Skin of body (tissue), 2 donors: Measurements from ENCODE around the gene PACSIN1. TPM values are rescaled to one million over a fixed set of nuclear protein-coding genes. Genes with fewer than 3 reads are reported as not detected.

Experiments
- DNase-seq: peaks from one replicate; lab custom pipeline; 2025; lab: John Stamatoyannopoulos, UW
- total RNA-seq: library from RNA; depleted of rRNA; stranded (reverse); fragments of >200 nt; gene quantifications from one replicate; pipeline ENCODE4 v1.2.3, GENCODE V29; 2014

The PACSIN1 gene
- total RNA-seq, 1 donor from 2014 or later = not detected

- DNase-seq = no peak
These were observed 77.5 kb downstream of the PACSIN1 start for GRCh38 chr6:34543421-34543820.

GRCh38 chr6:34544052-34544604, 78.3 kb downstream of the PACSIN1 start:
- DNase-seq = no peak

GRCh38 chr6:34544776-34545471, 79.0 kb downstream of the PACSIN1 start:
- no peak for DNase-seq

GRCh38 chr6:34546551-34547321, 80.9 kb downstream of the PACSIN1 start:
- DNase-seq = no peak

- DNase-seq = no peak
These were observed 82.1 kb downstream of the PACSIN1 start for GRCh38 chr6:34547701-34548644.

- DNase-seq = no peak
These were observed 83.3 kb downstream of the PACSIN1 start for GRCh38 chr6:34549026-34549803.

- DNase-seq = no peak
These were observed 83.9 kb downstream of the PACSIN1 start for GRCh38 chr6:34549804-34550202.

GRCh38 chr6:34551720-34552119, 85.8 kb downstream of the PACSIN1 start:
- DNase-seq = no peak

- no peak for DNase-seq
These were observed 86.7 kb downstream of the PACSIN1 start for GRCh38 chr6:34552620-34553019.

GRCh38 chr6:34553146-34553545, 87.3 kb downstream of the PACSIN1 start:
- DNase-seq = no peak

- DNase-seq = no peak
These were observed 87.9 kb downstream of the PACSIN1 start for GRCh38 chr6:34553750-34554149.

GRCh38 chr6:34554291-34555006, 88.6 kb downstream of the PACSIN1 start:
- DNase-seq = no peak

- no peak for DNase-seq
These were observed 89.1 kb downstream of the PACSIN1 start for GRCh38 chr6:34555007-34555322.

- DNase-seq = no peak
These were observed 89.5 kb downstream of the PACSIN1 start for GRCh38 chr6:34555328-34555727.

GRCh38 chr6:34556031-34556471, 90.2 kb downstream of the PACSIN1 start, which contains the start of gene SPDEF:
Gene SPDEF, minus strand, starts transcription at chr6:34556329. Its CDS starts 11,874 bp downstream, at chr6:34544455.
- DNase-seq = no peak

- DNase-seq = no peak
These were observed 90.6 kb downstream of the PACSIN1 start for GRCh38 chr6:34556493-34556892.

GRCh38 chr6:34557228-34557627, 91.4 kb downstream of the PACSIN1 start:
- no peak for DNase-seq

GRCh38 chr6:34558172-34558714, 92.4 kb downstream of the PACSIN1 start:
- no peak for DNase-seq

GRCh38 chr6:34559651-34560365, 93.9 kb downstream of the PACSIN1 start:
- no peak for DNase-seq
